GM18502 (cell line): Measurements from ENCODE around the gene MYOD1.

Experiments used
- ATAC-seq: cut with Tn5 transposase; IDR thresholded peaks from one replicate; pipeline ENCODE4 v1.9.1; 2021; ENCODE audit warnings: mild to moderate bottlenecking; ENCODE audit not compliant: unreplicated experiment, poor library complexity

The MYOD1 gene

GRCh38 chr11:17719028-17719937 is at the start of gene MYOD1:
Gene MYOD1 (plus strand): TSS chr11:17719571. CDS start chr11:17719783, 212 bp downstream.
- ATAC-seq, result no peak

DNA sequence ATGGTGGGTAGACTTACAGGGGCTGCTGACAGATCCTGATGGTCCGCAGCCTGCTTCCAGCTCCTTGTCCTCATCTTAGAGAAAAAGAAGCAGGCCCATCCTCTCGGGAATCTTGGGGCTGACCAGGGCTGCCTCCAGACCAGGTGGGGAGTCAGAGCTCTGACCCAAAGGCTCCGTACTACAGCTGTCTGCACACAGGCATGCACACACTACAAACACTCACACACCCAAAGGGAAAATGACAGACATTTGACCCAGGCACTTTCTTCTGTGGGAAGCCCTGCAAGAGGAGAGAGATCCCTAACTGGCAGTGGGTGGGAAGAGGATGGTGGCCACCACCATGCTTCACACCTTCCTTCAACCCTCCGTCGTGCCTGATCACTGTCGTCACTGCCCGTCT is 46.9 kb upstream of the MYOD1 start:
- no peak for ATAC-seq

GRCh38 chr11:17673951-17674350 is 45.4 kb upstream of the MYOD1 start:
- ATAC-seq, result no peak

- ATAC-seq, result no peak
Measured at GRCh38 chr11:17682848-17683247, 36.5 kb upstream of the MYOD1 start.

DNA sequence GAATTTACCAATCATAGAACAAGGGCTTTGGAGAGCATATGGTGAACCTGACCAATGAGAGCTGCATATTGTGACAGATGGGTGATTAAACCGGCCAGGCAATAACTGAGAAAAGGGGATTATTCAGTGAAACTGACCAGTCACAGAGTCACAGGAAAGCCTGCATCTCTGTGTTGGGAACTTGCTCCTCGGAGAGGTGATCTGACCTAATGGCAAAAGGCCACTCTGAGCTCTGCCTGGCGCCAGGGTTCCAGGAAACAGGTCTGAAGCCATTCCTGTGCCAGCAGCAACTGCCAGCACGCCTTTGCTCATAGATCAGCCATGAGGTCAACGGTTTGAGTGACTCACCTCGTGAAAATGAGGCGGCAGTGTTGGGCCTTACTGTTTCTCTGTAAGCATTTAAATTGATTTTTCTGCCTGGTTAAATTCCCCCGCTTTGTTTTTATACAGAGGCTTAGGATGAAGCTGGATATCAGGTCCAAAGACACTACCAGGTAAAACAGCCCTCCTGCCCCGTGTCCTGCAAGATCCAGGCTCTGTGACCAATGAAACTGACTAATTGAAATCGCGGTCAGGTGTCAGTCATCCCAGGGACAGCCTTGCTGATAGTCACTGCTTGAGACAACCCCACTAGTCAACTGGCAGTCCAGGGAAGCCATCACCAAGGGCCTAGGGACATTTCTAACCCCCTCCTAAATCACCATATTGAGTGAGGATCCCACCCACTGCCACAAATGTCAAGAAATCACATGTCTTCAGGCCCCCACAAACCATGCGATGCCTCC is 35.8 kb upstream of the MYOD1 start:
- ATAC-seq, result no peak

DNA sequence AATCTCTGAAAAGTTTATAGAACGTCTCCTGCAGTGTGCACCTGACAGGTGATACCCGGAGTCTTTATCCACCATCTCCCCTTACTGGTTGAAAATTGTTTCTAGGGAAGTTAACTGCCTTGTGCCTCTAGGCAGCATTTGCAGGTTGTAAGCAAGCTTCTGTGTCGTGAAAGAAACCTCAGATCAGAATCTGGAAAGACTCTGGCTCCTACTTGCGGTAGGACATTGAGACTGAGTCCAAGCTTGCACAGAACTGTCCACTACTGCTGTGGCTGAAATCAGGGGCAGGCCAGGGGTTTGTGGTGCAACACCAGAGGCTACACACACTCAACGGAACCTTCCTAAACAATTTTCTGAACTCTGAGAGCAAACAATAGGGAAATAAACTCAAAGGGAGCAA is 34.8 kb upstream of the MYOD1 start:
- no peak for ATAC-seq

DNA sequence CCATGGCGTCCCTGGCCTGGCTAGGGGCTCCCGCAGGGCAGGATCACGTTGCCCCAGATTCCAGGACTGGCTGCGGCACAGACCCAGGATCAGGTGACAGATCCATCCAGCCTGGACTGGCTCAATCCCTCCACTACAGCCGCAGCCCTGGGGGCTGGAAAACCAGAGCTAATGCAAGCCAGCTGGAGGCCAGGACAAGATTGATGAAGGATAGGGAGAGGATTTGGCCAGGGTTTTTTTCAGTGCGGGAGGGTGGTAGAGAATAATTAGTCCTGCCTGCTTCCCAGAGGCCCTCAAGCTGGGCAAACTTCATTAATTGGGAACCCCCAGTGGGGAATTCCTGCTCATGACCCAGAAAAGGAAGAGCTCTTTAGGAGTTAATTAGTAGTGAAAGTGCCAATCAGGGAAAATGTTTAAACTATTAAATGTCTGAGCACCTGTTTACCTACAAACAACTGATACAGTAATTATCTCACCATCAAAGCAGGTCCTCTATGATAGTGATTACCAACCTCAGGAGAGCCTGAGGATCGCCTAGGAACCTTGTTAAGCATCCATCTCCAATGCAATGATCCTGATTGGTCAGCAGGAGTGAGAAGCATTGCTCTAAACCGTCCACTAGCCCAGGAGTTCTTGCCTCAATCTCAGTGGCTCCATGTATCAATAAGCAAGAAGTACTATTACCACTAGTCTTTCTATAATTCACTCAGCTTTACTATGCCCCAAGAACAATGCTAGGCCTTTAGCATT is 33.0 kb upstream of the MYOD1 start:
- no peak for ATAC-seq

DNA sequence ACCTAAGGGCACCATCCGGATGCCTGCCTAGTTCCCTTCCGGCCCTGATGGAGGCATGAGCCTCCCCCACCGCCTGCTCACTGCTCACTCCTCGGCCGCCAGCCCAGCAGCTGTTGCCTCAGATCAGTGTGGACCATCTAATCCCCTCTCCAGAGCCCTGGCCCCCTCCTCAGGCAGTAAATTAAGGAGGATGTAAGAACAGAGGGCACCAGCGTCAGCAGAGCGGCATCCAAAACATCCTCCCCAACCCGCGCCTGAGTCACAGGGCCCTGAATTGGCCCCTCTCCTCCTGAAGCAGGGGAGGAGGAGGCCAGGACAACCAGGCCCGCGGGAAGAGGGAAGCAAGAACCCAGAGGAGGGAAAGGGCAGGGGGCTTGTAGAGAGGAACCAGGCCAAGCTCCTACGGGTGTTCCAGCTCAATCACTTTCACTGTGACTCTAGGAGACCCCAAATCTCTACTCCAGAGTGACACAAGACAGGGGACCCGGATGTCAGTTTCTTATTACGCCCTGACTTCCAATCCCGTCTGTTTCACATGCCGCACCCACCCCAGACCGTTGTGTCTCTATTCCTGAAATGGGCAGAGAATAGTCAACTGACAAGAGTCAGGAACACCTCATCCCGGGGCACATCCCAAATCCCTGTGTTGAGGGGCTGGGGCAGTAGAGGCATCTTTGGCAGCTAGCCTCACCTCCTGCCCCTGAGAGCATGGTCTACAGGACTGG is 31.3 kb upstream of the MYOD1 start:
- ATAC-seq, result no peak

- ATAC-seq, result no peak
Measured at GRCh38 chr11:17691550-17691949, 27.8 kb upstream of the MYOD1 start.

GRCh38 chr11:17691976-17692375 is 27.4 kb upstream of the MYOD1 start:
- no peak for ATAC-seq

GRCh38 chr11:17692931-17693330 is 26.4 kb upstream of the MYOD1 start:
- ATAC-seq, result no peak

- ATAC-seq, result no peak
Measured at GRCh38 chr11:17693531-17693930, 25.8 kb upstream of the MYOD1 start.

DNA sequence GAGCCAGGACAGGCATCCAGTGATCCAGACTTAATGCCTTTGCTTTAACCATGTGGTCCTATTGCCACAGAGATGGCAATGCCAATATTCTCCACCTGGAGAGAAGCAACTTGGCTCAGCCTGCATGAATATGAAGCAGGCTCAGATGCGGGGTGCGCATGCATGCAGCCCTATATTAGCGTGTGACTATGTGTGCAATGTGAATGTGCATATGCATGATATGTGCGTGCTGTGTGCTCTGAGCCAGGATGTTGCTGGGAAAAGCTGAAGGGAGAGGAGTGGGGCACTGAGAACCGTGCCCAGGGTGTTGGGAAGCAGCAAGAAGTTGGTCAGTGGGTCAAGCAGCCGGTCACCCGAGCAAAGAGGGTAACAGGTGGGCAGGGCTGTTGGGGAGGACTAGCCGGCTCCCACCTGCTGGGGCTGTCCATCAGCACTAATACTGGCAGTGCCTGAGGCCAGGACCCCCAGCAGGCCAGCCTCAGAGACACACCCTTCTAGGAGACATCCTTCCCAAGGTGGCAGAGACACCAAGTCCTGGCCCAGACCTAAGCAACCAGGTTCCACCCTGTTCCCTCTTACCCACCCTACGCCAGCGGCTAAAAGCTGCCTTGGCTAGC is 24.8 kb upstream of the MYOD1 start:
- no peak for ATAC-seq

GRCh38 chr11:17695454-17696441 is 23.6 kb upstream of the MYOD1 start:
- ATAC-seq, result no peak

GRCh38 chr11:17696741-17697140 is 22.6 kb upstream of the MYOD1 start:
- ATAC-seq, result no peak

DNA sequence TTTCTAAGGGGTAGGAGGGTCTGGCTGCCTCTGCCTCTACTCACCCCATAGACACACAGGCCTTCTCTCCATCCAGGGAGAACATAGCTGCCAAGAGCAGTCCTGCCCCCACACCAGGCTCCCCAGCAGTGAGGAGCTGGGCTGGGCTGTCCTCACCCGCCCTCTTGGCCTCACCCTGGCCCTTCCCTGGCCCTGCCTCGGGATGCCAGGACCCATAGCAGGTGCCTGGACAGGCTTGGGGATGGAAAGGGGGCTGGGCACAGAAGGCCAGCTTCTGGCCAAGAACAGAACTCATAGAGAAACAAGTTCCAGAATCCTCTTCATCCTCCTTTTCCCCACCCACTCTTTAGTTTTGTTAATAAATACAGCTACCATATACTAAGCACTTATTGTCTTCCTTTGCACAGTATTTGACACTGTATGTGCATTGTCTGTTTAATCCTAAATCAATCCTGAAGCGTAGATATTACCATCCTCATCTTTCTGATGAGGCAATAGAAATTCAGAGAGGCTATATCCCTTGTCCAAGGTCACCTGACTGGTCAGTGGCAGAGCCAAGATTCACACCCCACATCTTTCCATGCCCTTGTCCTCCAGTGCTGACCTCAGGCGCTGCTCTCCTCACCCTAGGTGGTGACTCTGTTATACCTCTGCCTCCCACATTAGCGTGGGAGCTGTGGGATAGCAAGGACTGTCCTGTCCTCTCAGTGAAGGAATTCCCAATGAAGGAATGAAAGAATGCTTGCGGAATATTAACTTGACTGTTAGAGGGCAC is 22.0 kb upstream of the MYOD1 start:
- ATAC-seq, result no peak

DNA sequence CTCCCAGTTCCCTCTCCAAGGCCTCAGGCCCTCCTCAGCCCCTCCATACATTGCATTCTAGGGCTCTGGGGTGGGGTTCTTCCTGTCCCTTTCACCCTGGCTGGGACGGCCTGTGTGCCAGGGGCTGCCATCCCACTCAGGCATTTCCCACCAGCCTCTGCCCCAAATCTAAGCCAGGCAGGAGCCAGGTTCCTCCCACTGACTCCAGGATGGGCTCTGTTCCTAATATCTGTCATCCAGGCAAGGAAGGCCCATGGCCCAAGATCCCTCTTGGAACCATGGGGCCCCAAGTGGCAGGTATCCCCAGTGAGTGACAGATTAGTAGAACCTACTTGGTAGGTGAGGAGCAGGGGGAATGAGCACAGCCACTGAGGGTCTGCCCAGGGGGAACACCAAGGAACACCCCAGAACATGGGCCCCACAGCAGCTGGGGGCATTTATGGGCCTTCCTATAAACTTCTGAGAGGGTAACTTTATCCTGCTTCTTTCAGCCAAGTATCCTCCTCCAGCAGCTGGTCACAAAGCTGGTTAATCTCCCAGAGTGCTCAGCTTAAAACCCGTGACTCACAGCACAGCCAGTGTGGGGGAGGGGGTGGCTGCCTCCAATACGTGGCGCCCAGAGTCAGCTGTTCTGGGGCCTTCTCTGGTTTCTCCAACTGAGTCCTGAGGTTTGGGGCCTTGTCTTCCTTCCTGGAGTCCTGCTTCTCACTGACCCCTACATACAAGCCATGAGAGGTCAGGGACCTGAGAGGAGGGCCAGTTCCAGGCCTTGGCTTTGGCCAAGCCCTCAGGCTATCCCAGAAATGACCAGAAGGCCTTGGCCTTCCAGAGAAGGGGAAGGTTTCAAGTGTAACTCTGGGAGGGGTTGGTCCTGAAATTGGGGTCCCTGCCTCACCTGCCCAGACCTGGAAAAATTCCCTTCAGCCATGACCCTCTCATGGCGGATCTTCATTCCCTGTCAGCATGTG is 19.9 kb upstream of the MYOD1 start:
- no peak for ATAC-seq
